Measurements from ENCODE around the gene ZNF626.
"Not testable (repeated sequence)": the region's sequence is repeated elsewhere in the genome, so short reads cannot be mapped to it uniquely, and the experiment has no call there.

Gene ZNF626

GRCh38 chr19:20661150-20661819, at the start of gene ZNF626:
TSS of gene ZNF626 (minus strand) at chr19:20661571. CDS start at chr19:20661446, 125 bp downstream.
- DNase-seq (ENCODE audit: low read depth in 3 of 3, low spot score in 1 of 3), result peak; percentile 64 to 79 (median 77)

- no peak for DNase-seq (ENCODE audit: low read depth in 3 of 3, low spot score in 1 of 3)
Observed at GRCh38 chr19:20669263-20669662, 7.9 kb upstream of the ZNF626 start.

- no peak for DNase-seq (ENCODE audit: low read depth in 3 of 3, low spot score in 1 of 3)
Observed at GRCh38 chr19:20667281-20667680, 5.9 kb upstream of the ZNF626 start.

GRCh38 chr19:20664901-20665781, 3.8 kb upstream of the ZNF626 start:
- no peak for DNase-seq (ENCODE audit: low read depth in 3 of 3, low spot score in 1 of 3)

GRCh38 chr19:20664475-20664874, 3.1 kb upstream of the ZNF626 start:
- not testable (repeated sequence) for DNase-seq (ENCODE audit: low read depth in 3 of 3, low spot score in 1 of 3)

- DNase-seq (ENCODE audit: low read depth in 3 of 3, low spot score in 1 of 3), result no peak
Observed at GRCh38 chr19:20662421-20663105, 1.2 kb upstream of the ZNF626 start.

- DNase-seq (ENCODE audit: low read depth in 3 of 3, low spot score in 1 of 3), result no peak
Observed at GRCh38 chr19:20660473-20661140, 764 bp downstream of the ZNF626 start.

- DNase-seq (ENCODE audit: low read depth in 3 of 3, low spot score in 1 of 3), result no peak
Observed at GRCh38 chr19:20640545-20640944, 20.8 kb downstream of the ZNF626 start.

GRCh38 chr19:20640023-20640422, 21.3 kb downstream of the ZNF626 start:
- no peak for DNase-seq (ENCODE audit: low read depth in 3 of 3, low spot score in 1 of 3)

GRCh38 chr19:20624560-20624959, 36.8 kb downstream of the ZNF626 start:
- not testable (repeated sequence) for DNase-seq (ENCODE audit: low read depth in 3 of 3, low spot score in 1 of 3)

GRCh38 chr19:20616071-20616470, 45.3 kb downstream of the ZNF626 start:
- no peak for DNase-seq (ENCODE audit: low read depth in 3 of 3, low spot score in 1 of 3)

GRCh38 chr19:20614971-20615370, 46.4 kb downstream of the ZNF626 start:
- not testable (repeated sequence) for DNase-seq (ENCODE audit: low read depth in 3 of 3, low spot score in 1 of 3)

GRCh38 chr19:20612711-20613316, 48.6 kb downstream of the ZNF626 start:
- DNase-seq (ENCODE audit: low read depth in 3 of 3, low spot score in 1 of 3), result no peak

GRCh38 chr19:20611866-20612265, 49.5 kb downstream of the ZNF626 start:
- no peak for DNase-seq (ENCODE audit: low read depth in 3 of 3, low spot score in 1 of 3)

GRCh38 chr19:20607943-20608342, 53.4 kb downstream of the ZNF626 start:
- DNase-seq (ENCODE audit: low read depth in 3 of 3, low spot score in 1 of 3), result no peak
